GM12873 (cell line): ENCODE data around the gene ENPP3.

Source experiments
- CTCF ChIP-seq: IDR thresholded peaks from 2 replicates; pipeline ENCODE4 v1.5.1; 2012; ENCODE audit warnings: low read depth, mild to moderate bottlenecking, moderate library complexity, low read length, control low read depth; ENCODE audit not compliant: insufficient read depth; ENCODE audit errors: missing control alignments

Gene ENPP3

DNA sequence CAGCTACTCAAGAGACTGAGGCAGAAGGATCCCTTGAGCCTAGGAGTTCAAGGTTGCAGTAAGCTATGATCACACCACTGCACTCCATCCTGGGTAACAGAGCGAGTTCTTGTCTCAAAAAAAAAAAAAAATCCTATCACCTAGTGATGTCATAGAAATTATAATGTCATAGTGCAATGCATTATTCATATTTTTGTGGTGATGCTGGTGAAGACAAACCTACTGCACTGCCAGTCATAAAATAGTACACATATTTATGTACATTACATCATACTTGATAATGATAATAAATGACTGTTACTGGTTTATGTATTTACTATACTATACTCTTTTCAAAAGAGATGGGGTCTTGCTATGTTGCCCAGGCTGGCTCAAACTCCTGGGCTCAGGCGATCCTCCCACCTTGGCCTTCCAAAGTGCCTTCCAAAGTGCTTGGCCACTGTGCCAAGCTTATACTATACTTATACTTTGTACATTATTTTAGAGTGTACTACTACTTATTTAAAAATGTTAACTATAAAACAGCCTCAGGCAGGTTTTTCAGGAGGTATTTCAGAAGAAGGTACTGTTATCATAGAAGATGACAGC is 26.6 kb downstream of the ENPP3 start:
- no peak for TF ChIP-seq CTCF

DNA sequence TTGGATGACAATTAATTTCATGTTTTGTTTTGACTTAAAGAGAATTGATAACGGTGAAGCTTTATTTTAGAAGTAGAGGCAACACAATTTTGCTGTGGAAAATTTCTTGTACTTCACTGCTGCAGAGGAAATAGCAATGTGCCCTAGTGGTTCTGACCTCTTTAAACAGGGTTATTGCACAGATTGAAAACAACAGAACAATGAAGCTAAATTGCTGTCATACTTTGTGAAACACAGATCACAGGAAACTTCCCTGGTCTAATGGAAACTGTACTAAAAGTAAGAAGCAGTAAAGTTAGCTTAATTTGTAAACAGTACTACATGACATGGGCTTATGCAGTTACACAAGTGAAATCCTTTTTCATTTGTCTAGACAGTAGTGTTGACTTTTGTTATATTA is 32.8 kb downstream of the ENPP3 start:
- no peak for TF ChIP-seq CTCF

DNA sequence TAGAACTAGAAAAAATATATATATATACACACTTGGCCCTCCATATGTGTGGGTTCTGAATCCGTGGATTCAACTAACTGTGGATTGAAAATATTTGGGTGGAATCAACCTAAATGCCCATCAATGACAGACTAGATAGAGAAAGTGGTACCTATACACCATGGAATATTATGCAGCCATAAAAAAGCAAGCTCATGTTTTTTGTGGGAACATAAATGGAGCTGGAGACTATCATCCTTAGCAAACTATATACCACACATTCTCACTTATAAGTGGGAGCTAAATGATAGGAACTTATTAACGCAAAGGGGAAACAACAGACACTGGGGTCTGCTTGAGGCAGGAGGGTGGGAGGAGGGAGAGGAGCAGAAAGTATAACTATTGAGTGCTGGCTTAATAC is 36.1 kb downstream of the ENPP3 start:
- no peak for TF ChIP-seq CTCF

DNA sequence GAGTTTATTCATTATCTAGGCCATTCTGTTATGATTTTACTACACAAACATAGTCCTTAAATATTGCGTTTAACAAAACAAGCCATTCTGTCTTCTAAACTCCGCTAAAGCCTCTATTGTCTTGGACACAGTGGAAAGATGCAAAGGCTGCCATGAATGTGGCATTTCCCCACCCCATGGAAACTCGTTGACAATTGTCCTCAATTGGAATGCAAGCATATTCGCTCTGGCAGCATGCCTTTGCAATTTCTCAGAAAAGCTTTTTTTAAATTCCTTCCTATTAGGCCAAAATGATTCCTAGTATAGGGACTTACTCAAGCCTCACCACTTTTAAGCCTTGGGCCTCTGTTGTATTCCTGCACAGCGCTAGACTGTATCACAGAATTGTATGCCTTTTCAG is 41.3 kb downstream of the ENPP3 start:
- no peak for TF ChIP-seq CTCF

DNA sequence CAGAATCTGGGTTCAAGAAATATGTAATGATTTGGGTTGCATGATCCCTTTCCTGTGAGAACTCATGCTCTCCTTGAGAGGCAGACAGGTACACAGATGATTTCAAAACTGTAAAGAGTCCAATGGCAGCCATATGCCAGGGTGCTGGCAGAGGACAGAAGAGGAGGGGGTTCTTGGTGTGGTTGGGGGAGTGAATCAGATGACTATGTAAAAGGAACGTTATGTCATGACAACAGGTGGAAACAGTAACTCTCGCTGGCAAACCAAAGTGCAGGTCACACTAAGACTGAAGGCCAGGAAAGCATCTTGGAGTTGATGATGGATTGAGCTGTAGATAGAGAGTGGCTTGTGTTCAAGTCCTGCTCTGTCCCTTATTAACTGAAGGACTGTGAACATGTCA is 43.8 kb downstream of the ENPP3 start:
- TF ChIP-seq CTCF: no peak

DNA sequence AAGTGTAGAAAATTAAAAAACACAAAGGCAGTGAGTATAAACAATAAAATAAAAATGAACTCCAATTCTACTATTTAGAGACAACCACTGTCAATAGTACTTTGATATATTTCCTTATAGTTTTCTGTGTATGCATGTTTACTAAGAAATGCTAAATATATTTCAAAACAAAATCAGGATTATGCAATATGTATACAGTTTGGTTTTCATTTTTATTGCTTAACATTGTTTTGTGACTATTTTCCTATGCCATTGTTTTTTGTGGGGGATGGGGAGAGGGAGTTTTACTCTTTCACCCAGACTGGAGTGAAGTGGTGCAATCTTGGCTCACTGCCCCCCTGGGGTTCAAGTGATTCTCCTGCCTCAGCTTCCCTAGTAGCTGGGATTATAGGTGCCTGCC is 44.5 kb downstream of the ENPP3 start:
- no peak for TF ChIP-seq CTCF

- no peak for TF ChIP-seq CTCF
These were observed 45.3 kb downstream of the ENPP3 start for GRCh38 chr6:131682442-131682841.
